Glomerular visceral epithelial cell (primary cell): ENCODE results near the gene NEK6.
A peak's percentile ranks its signal among the peaks of the same experiment; 100 is the strongest.

ENCODE experiments used
- DNase-seq: peaks from one replicate; pipeline ENCODE4 v3.0.0-alpha.2; 2016; ENCODE audit errors: extremely low spot score

Gene NEK6

GRCh38 chr9:124279531-124280175, 21.9 kb downstream of the NEK6 start:
- peak; percentile 43 for DNase-seq

GRCh38 chr9:124280176-124280691, 22.5 kb downstream of the NEK6 start:
- DNase-seq: peak; percentile 92

DNA sequence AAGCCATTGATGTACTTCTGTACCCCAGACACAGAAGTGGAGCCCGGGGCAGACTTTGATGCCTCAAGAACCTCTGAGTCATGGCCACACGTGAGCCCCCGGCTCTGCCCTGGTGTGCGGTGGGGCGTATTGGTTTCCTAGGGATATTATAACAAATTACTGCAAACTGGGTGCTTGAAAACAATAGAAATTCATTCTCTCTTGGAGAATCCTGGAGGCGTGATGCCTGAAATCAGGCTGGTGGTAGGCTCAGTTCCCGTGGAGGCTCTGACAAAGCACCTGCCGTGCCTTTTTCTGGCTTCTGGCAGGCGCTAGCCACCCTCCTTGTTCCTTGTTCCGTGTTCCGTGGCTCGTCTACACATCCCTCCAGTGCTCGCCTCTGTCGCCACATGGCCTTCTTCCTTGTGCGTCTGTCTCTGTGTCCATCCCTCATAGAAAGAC, 24.2 kb downstream of the NEK6 start:
- peak; percentile 94 for DNase-seq

GRCh38 chr9:124282442-124283227, 24.9 kb downstream of the NEK6 start:
- DNase-seq: peak; percentile 67

DNA sequence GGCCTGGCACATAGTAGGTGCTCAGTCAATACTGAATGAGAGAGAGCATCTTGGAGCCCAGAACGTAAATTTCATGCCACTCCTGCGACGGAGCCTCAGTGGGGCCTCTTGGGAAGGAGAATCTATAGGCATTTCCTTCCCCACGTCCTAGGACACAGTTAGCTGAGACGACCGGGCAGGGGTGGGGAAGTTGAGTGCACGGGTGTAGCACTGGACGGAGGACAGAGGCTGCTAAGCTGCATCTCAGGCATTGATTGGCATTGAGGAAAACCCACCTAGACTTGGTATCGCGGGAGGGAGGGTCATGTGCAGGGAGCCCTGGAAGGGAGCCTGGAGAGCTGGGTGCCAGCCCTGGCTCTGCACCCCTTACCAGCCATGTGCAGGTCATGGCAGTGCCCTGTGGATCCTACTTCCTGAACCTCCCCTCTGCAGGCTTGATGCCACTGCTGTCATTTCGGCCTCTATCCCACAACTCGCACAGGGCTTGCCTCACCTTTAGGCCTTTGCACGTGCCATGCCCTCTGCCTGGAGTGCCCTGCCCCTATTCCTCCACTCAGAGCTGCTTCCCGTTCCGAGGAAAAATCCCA, 25.6 kb downstream of the NEK6 start:
- DNase-seq: no peak

DNA sequence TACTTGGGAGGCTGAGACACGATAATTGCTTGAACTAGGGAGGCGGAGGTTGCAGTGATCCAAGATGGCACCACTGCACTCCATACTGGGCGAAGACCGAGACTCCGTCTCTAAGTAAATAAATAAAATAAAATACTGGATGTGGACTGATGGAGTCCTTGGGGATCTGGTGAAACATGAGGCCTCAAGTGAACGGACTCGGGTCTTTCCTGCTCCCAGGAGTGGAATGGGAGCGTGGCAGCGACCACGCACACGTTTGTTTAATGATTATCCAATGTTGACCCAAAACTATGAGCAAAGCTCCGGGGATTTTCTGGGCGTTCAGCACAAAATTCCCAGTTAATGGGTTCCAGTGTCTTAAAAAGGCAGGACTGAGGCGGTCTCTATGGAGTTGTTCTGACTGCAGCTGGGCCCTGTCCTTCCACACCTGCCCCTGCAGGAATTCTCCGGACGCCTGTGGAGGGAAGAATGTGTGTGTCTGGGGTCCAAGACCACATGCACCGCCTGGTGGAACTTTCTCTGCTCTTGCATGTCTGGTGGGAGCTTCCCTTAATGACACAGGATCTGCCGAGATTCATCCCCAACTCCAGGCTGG, 26.6 kb downstream of the NEK6 start:
- DNase-seq: peak; percentile 90

- no peak for DNase-seq
These were observed 27.2 kb downstream of the NEK6 start for GRCh38 chr9:124284940-124285441.

DNA sequence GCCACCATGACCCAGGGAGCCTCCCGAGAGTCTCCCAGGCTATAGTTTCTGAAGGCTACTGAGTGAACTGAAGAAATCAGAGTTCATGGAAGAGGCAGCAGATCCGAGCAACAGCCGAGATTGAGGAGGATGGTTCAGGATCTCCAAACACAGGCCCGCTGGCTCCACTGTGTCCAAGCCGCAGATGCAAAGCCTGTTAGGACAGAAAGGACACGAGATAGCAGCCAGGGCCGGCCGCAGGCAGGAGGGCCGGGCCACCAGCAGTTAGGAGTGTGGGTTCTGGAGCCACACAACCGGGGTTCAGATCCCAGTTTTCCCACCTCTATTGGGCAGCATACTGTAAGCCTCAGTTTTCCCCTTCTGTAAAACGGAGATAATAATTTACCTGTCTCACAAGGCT, 27.7 kb downstream of the NEK6 start:
- DNase-seq: no peak

- DNase-seq: peak; percentile 94
These were observed 28.1 kb downstream of the NEK6 start for GRCh38 chr9:124285903-124286291.

GRCh38 chr9:124286292-124286931, 28.7 kb downstream of the NEK6 start:
- DNase-seq: peak; percentile 95

DNA sequence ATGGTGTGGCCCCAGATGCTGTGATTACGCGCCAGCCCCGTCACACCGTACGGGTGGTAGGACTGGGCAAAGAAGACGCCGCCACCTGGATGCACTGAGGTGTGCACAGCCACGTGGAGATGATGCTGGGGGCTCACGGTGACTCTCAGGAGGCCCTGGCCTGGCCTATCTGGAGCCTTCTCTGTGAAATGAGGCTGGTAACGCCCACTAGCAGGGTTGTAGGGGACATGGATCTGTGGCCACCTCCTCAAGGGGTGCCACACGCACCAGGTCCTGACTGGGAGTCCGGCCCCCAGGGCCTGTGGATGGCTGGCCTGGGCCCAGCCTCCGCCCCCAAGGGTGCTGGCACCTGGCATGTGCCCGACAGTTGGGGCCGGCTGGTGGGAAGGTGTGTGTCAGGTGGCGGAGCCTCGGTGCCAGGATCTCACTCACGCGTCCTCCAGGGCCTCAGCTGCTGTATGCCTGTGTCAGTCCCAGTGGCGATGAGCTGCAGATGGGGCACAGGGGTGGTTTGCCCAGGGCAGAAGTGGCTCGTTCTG, 32.4 kb downstream of the NEK6 start:
- no peak for DNase-seq

DNA sequence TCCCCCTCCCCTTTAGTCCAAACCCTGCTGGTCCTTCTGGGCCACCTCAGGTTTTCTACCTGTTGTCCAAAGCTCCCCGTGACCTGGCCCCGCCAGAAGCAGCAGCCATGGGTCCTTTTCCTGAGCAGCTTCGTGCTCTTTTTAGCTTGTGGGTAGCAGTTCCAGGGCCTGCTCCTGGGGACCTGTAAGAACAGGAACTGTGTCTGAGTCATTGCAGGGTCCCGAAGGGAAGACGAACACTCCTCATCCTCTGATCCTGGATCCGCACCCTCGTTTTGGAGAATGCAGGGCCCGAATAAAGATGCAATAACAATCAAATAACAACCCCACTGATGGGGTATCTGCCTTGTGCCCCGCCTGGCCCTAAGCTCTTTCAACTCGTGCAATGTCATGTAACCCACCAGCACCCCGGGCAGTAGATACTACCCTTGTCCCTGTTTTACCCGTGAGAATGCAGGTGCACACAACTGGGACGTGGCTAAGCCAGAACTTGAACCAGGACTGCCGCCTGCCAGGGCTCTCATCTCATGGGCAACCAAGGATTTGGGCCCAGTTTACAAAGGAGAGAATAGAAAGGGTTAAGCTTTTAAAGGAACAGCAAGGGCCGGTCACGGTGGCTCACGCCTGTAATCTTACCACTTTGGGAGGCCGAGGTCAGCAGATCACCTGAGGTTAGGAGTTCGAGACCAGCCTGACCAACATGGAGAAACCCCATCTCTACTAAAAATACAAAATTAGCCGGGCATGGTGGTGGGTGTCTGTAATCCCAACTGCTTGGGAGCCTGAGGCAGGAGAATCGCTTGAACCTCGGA, 33.2 kb downstream of the NEK6 start:
- DNase-seq: no peak

- DNase-seq: no peak
These were observed 34.1 kb downstream of the NEK6 start for GRCh38 chr9:124291801-124292396.

DNA sequence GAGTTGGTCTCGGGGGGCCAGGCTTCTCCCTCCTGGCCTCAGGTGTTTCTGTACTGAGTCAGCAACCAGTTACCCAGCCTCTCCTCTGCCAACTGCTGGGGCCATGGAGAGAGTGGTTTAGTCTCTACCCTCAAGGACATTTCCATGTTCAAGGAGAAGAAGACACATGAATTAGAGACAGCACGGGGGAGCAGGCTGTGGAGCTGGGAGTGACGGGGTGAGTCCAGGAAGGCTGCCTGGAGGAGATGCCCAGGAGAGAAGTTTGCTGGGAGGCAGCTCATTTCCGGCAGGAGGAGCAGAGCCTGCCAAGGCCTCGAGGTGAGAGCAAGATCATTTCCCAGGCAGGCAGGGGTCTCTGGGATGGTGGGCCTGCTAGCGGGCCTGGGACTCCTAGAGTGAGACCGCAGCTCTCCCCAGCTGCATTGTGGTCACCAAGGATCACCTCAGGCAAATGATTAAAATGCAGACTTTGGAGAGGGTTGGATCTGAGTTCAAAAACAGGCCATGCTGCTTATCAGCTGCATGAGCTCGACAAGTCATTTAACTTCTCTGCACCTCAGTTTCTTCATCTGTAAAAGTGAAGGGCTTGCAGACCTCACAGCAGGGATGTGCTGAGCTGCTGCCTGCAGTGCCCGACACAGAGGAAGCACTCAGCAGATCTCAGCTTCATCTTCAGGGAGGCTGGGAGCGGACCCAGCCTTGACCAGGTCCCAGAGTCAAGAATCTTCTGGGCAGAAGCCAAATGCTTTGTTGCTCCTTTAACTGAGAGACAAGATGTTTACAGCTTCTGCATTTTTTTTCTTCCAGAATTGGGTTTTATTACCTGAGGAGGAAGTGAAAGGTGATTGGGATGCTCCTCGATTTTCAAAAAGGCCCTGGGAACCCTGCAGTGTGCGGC, 35.2 kb downstream of the NEK6 start:
- no peak for DNase-seq

GRCh38 chr9:124293718-124294506, 36.2 kb downstream of the NEK6 start:
- no peak for DNase-seq

DNA sequence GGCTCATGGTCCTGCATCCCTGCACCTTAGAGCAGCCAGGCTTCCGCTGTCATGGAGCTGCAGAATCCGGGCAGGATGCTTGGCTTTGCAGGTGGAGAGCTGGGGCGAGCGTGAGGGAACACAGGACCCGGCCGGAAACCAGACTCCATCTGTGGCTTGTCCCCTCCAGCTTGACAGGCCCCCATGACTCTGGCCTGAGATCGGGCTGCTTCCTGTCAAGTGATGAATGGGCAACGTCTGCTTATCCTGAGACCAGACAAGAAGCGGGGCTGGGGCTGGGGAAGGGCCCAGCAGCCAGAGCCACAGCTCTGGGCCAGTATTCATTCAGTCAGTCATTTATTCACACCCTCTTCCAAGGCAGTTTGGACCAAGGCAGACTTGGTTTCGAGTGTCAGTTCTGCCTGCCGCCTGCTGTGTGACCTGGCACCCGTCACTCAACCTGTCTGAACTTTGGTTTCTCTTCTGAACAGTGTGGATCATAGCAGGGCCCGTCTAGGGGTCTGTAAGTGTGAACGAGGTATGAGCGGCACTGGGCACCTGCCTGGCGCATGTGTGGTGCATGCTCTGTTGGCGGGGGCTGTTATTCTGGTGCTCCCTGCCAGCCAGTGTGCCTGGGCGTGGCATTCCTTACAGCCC, 37.5 kb downstream of the NEK6 start:
- no peak for DNase-seq

DNA sequence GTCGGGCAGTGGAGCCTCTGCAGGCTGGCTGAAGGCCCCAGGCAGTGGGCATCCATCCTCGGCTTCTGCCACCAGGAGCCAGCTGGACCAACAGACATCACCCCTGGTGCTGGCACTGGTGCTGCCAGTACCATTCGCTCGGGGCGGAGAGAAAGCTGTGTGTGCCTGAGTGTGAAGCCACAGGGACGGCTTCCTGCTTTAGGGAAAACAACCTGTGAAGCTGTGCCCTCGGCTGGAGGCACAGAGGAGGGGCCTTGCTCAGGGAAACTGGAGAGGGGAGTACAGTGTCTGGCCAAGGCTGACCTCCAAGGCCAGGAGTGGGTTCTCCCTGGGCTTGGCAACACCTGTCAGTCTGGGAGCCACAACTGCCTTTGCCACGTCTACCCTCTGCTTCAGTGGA, 38.3 kb downstream of the NEK6 start:
- DNase-seq: peak; percentile 50
